ENCODE data around the gene CUL4B. TPM values are rescaled to one million over a fixed set of nuclear protein-coding genes. Genes with fewer than 3 reads are reported as not detected.

The CUL4B gene
- total RNA-seq (2014; rRNA removed; shearing (Covaris generic)) (13.5 and 15.5 TPM in 2 replicates), total RNA-seq (2022) (42.2 and 46.3 TPM in 2 replicates), Bru-seq, nascent RNA (percentile 67 among the genes with signal in this experiment), BruChase-seq, experiment 1, labeled RNA remaining after a 6-hour chase (percentile 88 among the genes with signal in this experiment), BruChase-seq, experiment 2, labeled RNA remaining after a 2-hour chase (percentile 78 among the genes with signal in this experiment)
- long read RNA-seq, full-length matches to known transcripts, result 46 of 68 reads
- long read RNA-seq, partial matches to known transcripts, result 6 of 68 reads
- long read RNA-seq, other reads (novel, unspliced or antisense), result 16 of 68 reads

- no TSS peak for BruUV-seq (replicated peaks)
- H2AFZ ChIP-seq (ENCODE audit: low read length), result peak within 1 kb of the TSS; percentile 83
- no peaks in the 10 kb centered on the region for H3K9me2 ChIP-seq (ENCODE audit: insufficient read depth, low read length)
- TF ChIP-seq, protein P1, sequence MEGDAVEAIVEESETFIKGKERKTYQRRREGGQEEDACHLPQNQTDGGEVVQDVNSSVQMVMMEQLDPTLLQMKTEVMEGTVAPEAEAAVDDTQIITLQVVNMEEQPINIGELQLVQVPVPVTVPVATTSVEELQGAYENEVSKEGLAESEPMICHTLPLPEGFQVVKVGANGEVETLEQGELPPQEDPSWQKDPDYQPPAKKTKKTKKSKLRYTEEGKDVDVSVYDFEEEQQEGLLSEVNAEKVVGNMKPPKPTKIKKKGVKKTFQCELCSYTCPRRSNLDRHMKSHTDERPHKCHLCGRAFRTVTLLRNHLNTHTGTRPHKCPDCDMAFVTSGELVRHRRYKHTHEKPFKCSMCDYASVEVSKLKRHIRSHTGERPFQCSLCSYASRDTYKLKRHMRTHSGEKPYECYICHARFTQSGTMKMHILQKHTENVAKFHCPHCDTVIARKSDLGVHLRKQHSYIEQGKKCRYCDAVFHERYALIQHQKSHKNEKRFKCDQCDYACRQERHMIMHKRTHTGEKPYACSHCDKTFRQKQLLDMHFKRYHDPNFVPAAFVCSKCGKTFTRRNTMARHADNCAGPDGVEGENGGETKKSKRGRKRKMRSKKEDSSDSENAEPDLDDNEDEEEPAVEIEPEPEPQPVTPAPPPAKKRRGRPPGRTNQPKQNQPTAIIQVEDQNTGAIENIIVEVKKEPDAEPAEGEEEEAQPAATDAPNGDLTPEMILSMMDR (conservative IDR thresholded peaks at IDR 0.05; ENCODE audit: low read length), result no peak
- no peak for TF ChIP-seq EZH2phosphoT487 (IDR thresholded peaks at IDR 0.05; ENCODE audit: borderline replicate concordance, low read depth, low read length)
- H3K4me1 ChIP-seq (ENCODE audit: insufficient read depth, low read length, poor library complexity, severe bottlenecking), result peaks cover 22% of the 10 kb centered on the region
- DNase-seq (ENCODE audit: low spot score), result peak; percentile 90
- H3K79me2 ChIP-seq (ENCODE audit: insufficient read depth, low read depth, low read length), result peaks cover 35% of the 10 kb centered on the region
- H3K27ac ChIP-seq (ENCODE audit: low read depth, low read length, poor library complexity, severe bottlenecking), result peak within 1 kb of the TSS; percentile 85
- H3K4me3 ChIP-seq (ENCODE audit: low read depth, low read length, poor library complexity, severe bottlenecking), result peak within 1 kb of the TSS; percentile 90
- intact Hi-C loops (cut with micrococcal nuclease; ENCODE audit: unreplicated experiment), result loop anchor here (1.0 to 2.0 kb wide), 2 partner anchors 43 to 194 kb away; partner anchors contain the start of gene MCTS1
- H3K36me3 ChIP-seq (ENCODE audit: insufficient read depth, low read length), result peaks cover 17% of the 10 kb centered on the region
- no peaks in the 10 kb centered on the region for H3K9me3 ChIP-seq (ENCODE audit: low read length)
- ChIA-PET CTCF (ENCODE audit: unreplicated experiment) (interaction anchor here (0.6 to 1.2 kb wide), 2 partner anchors 42 to 473 kb away, joined by 4 read pairs; no protein-coding TSS in a partner anchor), POLR2A (interaction anchor here (0.6 to 1.8 kb wide), 18 partner anchors 8 to 1135 kb away, joined by 3 to 18 read pairs (median 4); partner anchors contain the start of gene MCTS1)
- no peaks in the 10 kb centered on the region for H4K20me1 ChIP-seq (ENCODE audit: insufficient read depth, low read length)
- peak within 1 kb of the TSS; percentile 91 for H3K4me2 ChIP-seq (ENCODE audit: low read length)
Measured at GRCh38 chrX:120560842-120561633, at the start of gene CUL4B. Gene CUL4B (minus strand): TSS chrX:120560962. CDS start chrX:120560638, 324 bp downstream.

DNA sequence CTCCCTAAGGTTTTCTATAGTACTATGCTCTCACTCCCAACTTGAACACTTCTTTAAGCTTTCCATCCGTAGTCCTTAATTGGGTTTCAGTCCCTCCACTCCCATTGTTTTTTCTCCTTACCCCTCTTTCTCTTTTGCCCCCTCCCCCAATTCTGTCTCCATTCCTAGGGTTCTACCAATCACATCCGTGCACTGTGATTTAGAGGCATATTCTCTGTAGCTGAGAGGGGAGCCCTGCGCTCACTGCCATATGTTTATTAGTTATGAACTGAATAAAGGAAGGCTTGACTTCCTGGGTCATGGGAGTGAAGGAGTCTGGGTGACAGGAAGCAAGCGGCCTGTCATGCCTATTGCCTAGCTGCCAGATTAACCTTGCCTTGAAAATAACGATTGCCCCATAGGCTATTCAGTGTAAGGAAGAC is 43.6 kb upstream of the CUL4B start:
- Histone ChIP-seq H3K79me2 (ENCODE audit: insufficient read depth, low read depth, low read length) (peaks cover 32% of the 10 kb centered on the region), H2AFZ (ENCODE audit: low read length) (peak overlapping the region; percentile 94; the same call in 1 of the 2 replicates), H3K4me2 (ENCODE audit: low read length) (peak overlapping the region; percentile 77), H3K27ac (ENCODE audit: low read depth, low read length, poor library complexity, severe bottlenecking) (peak overlapping the region; percentile 89), H4K20me1 (ENCODE audit: insufficient read depth, low read length) (no peaks in the 10 kb centered on the region; the same call in 1 of the 2 replicates), H3K9me2 (ENCODE audit: insufficient read depth, low read length) (no peaks in the 10 kb centered on the region), H3K36me3 (ENCODE audit: insufficient read depth, low read length) (peaks cover 31% of the 10 kb centered on the region), H3K4me3 (ENCODE audit: low read depth, low read length, poor library complexity, severe bottlenecking) (peak overlapping the region; percentile 88), H3K4me1 (ENCODE audit: insufficient read depth, low read length, poor library complexity, severe bottlenecking) (peaks cover 11% of the 10 kb centered on the region), H3K9me3 (ENCODE audit: low read length) (no peaks in the 10 kb centered on the region)
- TSS peak; percentile 81 for BruUV-seq (replicated peaks)
- DNase-seq (ENCODE audit: low spot score), result peak; percentile 63
- POLR2A ChIA-PET, result interaction anchor here (0.6 to 3.0 kb wide), 18 partner anchors 10 to 354 kb away, joined by 3 to 18 read pairs (median 4); partner anchors contain the start of gene ZBTB33
- CTCF ChIA-PET (ENCODE audit: unreplicated experiment), result interaction anchor here (1.0 to 1.2 kb wide), 2 partner anchors 13 to 21 kb away, joined by 3 read pairs; no protein-coding TSS in a partner anchor
- TF ChIP-seq, protein P1 (conservative IDR thresholded peaks at IDR 0.05; ENCODE audit: low read length), result no peak
- no peak for TF ChIP-seq EZH2phosphoT487 (IDR thresholded peaks at IDR 0.05; ENCODE audit: borderline replicate concordance, low read depth, low read length)
- intact Hi-C loops (cut with micrococcal nuclease; ENCODE audit: unreplicated experiment), result loop anchor here (1.0 to 2.0 kb wide), 2 partner anchors 24 to 43 kb away; no protein-coding TSS in a partner anchor
